HCT116 (cell line): ENCODE measurements around the gene VSX2.

Source experiments
- POLR2A ChIP-seq: IDR thresholded peaks from 2 replicates; pipeline ENCODE4 v1.7.0; 2011; ENCODE audit warnings: borderline replicate concordance; ENCODE audit not compliant: insufficient read depth, insufficient read length; ENCODE audit errors: extremely low read depth
- SIN3A ChIP-seq: IDR thresholded peaks from 2 replicates; pipeline ENCODE4 v1.6.1; 2012; ENCODE audit warnings: low read depth
- SP1 ChIP-seq: IDR thresholded peaks from 2 replicates; pipeline ENCODE4 v1.6.1; 2012; ENCODE audit warnings: low read depth
- TF ChIP-seq, protein P1 (sequence below): IDR thresholded peaks from 2 replicates; pipeline ENCODE4 v1.6.1; 2012
- TF ChIP-seq, protein P2 (sequence below), 3 experiments: fragments of 200-600 bp in 1 of 3; sonication (generic) in 1 of 3; IDR thresholded peaks in 2 of 3; conservative IDR thresholded peaks in 1 of 3; 2 replicates each; pipeline ENCODE4 v1.5.1; 2012 to 2017; ENCODE audit warnings: low read depth in 2 of 3, low read length in 2 of 3, antibody characterized with exemption in 1 of 3, borderline replicate concordance in 1 of 3, control low read depth in 1 of 3, mild to moderate bottlenecking in 1 of 3, mixed read lengths in 1 of 3, mixed run types in 1 of 3, moderate library complexity in 1 of 3; ENCODE audit not compliant: insufficient read depth in 1 of 3

DNA sequence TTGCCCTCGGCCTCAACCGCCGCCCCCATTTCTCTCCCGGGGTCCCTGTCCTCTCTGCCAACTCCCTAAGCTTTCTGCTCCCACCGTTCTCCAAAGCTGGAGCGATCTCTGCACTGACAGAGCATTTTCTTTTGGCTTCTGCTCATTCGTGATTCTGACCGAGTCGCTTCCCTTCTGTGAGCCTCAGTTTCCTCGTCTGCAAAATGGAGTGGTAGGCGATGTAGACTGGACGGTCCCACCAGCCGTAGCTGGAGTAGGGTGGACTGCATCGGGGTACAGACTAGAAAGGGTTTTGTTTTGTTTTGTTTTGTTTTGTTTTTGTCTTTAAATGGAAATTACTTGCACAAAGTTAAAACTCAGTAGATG, 2.4 kb downstream of the VSX2 start:
- TF ChIP-seq, protein P1, sequence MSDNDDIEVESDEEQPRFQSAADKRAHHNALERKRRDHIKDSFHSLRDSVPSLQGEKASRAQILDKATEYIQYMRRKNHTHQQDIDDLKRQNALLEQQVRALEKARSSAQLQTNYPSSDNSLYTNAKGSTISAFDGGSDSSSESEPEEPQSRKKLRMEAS = no peak
- TF ChIP-seq, protein P2, sequence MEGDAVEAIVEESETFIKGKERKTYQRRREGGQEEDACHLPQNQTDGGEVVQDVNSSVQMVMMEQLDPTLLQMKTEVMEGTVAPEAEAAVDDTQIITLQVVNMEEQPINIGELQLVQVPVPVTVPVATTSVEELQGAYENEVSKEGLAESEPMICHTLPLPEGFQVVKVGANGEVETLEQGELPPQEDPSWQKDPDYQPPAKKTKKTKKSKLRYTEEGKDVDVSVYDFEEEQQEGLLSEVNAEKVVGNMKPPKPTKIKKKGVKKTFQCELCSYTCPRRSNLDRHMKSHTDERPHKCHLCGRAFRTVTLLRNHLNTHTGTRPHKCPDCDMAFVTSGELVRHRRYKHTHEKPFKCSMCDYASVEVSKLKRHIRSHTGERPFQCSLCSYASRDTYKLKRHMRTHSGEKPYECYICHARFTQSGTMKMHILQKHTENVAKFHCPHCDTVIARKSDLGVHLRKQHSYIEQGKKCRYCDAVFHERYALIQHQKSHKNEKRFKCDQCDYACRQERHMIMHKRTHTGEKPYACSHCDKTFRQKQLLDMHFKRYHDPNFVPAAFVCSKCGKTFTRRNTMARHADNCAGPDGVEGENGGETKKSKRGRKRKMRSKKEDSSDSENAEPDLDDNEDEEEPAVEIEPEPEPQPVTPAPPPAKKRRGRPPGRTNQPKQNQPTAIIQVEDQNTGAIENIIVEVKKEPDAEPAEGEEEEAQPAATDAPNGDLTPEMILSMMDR (IDR thresholded peaks at IDR 0.05 in 2 of 3, conservative IDR thresholded peaks at IDR 0.05 in 1 of 3; ENCODE audit: borderline replicate concordance in 1 of 3, insufficient read depth in 1 of 3, low read depth in 2 of 3, low read length in 2 of 3) = no peak
- TF ChIP-seq SIN3A (no peak), SP1 (no peak), POLR2A (no peak)
